HAP-1 (cell line): Measurements from ENCODE around the gene WDR33.

ENCODE experiments used
- DNase-seq, 2 experiments: peaks; one replicate each; pipeline ENCODE4 v3.0.0-alpha.2; 2016 to 2020; ENCODE audit warnings: low spot score in 2 of 2
- H3K27me3 ChIP-seq: fragments of 250-450 bp; sonication (Bioruptor Pico); 2 replicates; pipeline ENCODE4 v1.5.1; 2020; ENCODE audit warnings: low read depth, mild to moderate bottlenecking, moderate library complexity
- H3K36me3 ChIP-seq: fragments of 250-450 bp; sonication (Bioruptor Pico); replicated peaks from 2 replicates; pipeline ENCODE4 v1.5.1; 2020; ENCODE audit warnings: mild to moderate bottlenecking
- H3K4me1 ChIP-seq: fragments of 250-450 bp; sonication (Bioruptor Pico); 2 replicates; pipeline ENCODE4 v1.5.1; 2020; ENCODE audit warnings: mild to moderate bottlenecking
- H3K4me3 ChIP-seq: fragments of 250-450 bp; sonication (Bioruptor Pico); 2 replicates; pipeline ENCODE4 v1.5.1; 2020; ENCODE audit warnings: mild to moderate bottlenecking, moderate library complexity
- H3K9me3 ChIP-seq: fragments of 250-450 bp; sonication (Bioruptor Pico); 2 replicates; pipeline ENCODE4 v1.5.1; 2020; ENCODE audit warnings: mild to moderate bottlenecking, moderate library complexity
- in situ Hi-C: fragments of 300-500 bp; cut with MboI; formaldehyde crosslinking; loops from 3 replicates; pipeline ENCODE4 v1.14.3; 2020; ENCODE audit warnings: low sequenced_read_pairs, inconsistent platforms, mixed read lengths

Gene WDR33

GRCh38 chr2:127658146-127658545 lies 152.8 kb downstream of the WDR33 start:
- H3K36me3 ChIP-seq: no peaks in the 10 kb centered on the region
- H3K9me3 ChIP-seq: no peaks in the 10 kb centered on the region
- DNase-seq: no peak
- no peaks in the 10 kb centered on the region for H3K4me1 ChIP-seq
- no peak overlapping the region for H3K4me3 ChIP-seq
- in situ Hi-C loops: no loop called here
- no peaks in the 10 kb centered on the region for H3K27me3 ChIP-seq

- in situ Hi-C loops: no loop called here
Observed at GRCh38 chr2:127657232-127657595, 153.8 kb downstream of the WDR33 start.

GRCh38 chr2:127656569-127657231 lies 154.3 kb downstream of the WDR33 start:
- no peaks in the 10 kb centered on the region for H3K27me3 ChIP-seq
- no peaks in the 10 kb centered on the region for H3K4me1 ChIP-seq
- in situ Hi-C loops: no loop called here
- H3K36me3 ChIP-seq: no peaks in the 10 kb centered on the region
- DNase-seq: no peak
- H3K9me3 ChIP-seq: no peaks in the 10 kb centered on the region
- no peak overlapping the region for H3K4me3 ChIP-seq

More at GRCh38 chr2:127657232-127657595, 153.8 kb downstream of the WDR33 start:
- no peaks in the 10 kb centered on the region for H3K9me3 ChIP-seq
- DNase-seq: no peak
- H3K4me3 ChIP-seq: no peak overlapping the region
- H3K27me3 ChIP-seq: no peaks in the 10 kb centered on the region
- H3K4me1 ChIP-seq: no peaks in the 10 kb centered on the region
- no peaks in the 10 kb centered on the region for H3K36me3 ChIP-seq

GRCh38 chr2:127655209-127656073 lies 155.5 kb downstream of the WDR33 start:
- no peak overlapping the region for H3K4me3 ChIP-seq
- no peaks in the 10 kb centered on the region for H3K9me3 ChIP-seq
- in situ Hi-C loops: no loop called here
- H3K36me3 ChIP-seq: no peaks in the 10 kb centered on the region
- no peak for DNase-seq
- no peaks in the 10 kb centered on the region for H3K27me3 ChIP-seq
- no peaks in the 10 kb centered on the region for H3K4me1 ChIP-seq

- Histone ChIP-seq H3K4me3 (no peak overlapping the region), H3K36me3 (no peaks in the 10 kb centered on the region), H3K27me3 (no peaks in the 10 kb centered on the region), H3K4me1 (no peaks in the 10 kb centered on the region), H3K9me3 (no peaks in the 10 kb centered on the region)
- in situ Hi-C loops: no loop called here
- no peak for DNase-seq
Observed at GRCh38 chr2:127654838-127655175, 156.2 kb downstream of the WDR33 start.

GRCh38 chr2:127654084-127654837 lies 156.7 kb downstream of the WDR33 start:
- H3K4me1 ChIP-seq: no peaks in the 10 kb centered on the region
- no peak overlapping the region for H3K4me3 ChIP-seq
- DNase-seq: no peak
- in situ Hi-C loops: no loop called here
- no peaks in the 10 kb centered on the region for H3K36me3 ChIP-seq
- H3K9me3 ChIP-seq: no peaks in the 10 kb centered on the region
- no peaks in the 10 kb centered on the region for H3K27me3 ChIP-seq

GRCh38 chr2:127653421-127654083 lies 157.4 kb downstream of the WDR33 start:
- Histone ChIP-seq H3K27me3 (no peaks in the 10 kb centered on the region), H3K4me3 (no peak overlapping the region), H3K4me1 (no peaks in the 10 kb centered on the region), H3K36me3 (no peaks in the 10 kb centered on the region), H3K9me3 (no peaks in the 10 kb centered on the region)
- DNase-seq: no peak
- in situ Hi-C loops: no loop called here

GRCh38 chr2:127652786-127653357 lies 158.1 kb downstream of the WDR33 start:
- in situ Hi-C loops: no loop called here
- Histone ChIP-seq H3K9me3 (no peaks in the 10 kb centered on the region), H3K4me1 (no peaks in the 10 kb centered on the region), H3K27me3 (no peaks in the 10 kb centered on the region), H3K4me3 (no peak overlapping the region), H3K36me3 (no peaks in the 10 kb centered on the region)
- no peak for DNase-seq

GRCh38 chr2:127651971-127652550 lies 158.9 kb downstream of the WDR33 start:
- Histone ChIP-seq H3K4me1 (no peaks in the 10 kb centered on the region), H3K27me3 (no peaks in the 10 kb centered on the region), H3K9me3 (no peaks in the 10 kb centered on the region), H3K4me3 (no peak overlapping the region), H3K36me3 (no peaks in the 10 kb centered on the region)
- in situ Hi-C loops: no loop called here
- DNase-seq: no peak

- Histone ChIP-seq H3K27me3 (no peaks in the 10 kb centered on the region), H3K4me3 (no peak overlapping the region), H3K4me1 (no peaks in the 10 kb centered on the region), H3K36me3 (no peaks in the 10 kb centered on the region), H3K9me3 (no peaks in the 10 kb centered on the region)
- DNase-seq: no peak
- in situ Hi-C loops: no loop called here
Observed at GRCh38 chr2:127651381-127651809, 159.6 kb downstream of the WDR33 start.
